ENCODE results near the gene PLEKHA7.
"Not testable (repeated sequence)": the region's sequence is repeated elsewhere in the genome, so short reads cannot be mapped to it uniquely, and the experiment has no call there.

The PLEKHA7 gene

GRCh38 chr11:16938061-16938460, 76.2 kb downstream of the PLEKHA7 start:
- DNase-seq (ENCODE audit: low spot score), result no peak

GRCh38 chr11:16936643-16937042, 77.6 kb downstream of the PLEKHA7 start:
- DNase-seq (ENCODE audit: low spot score), result no peak

GRCh38 chr11:16935518-16936302, 78.5 kb downstream of the PLEKHA7 start:
- peak; percentile 48 for DNase-seq (ENCODE audit: low spot score)

GRCh38 chr11:16933756-16934603, 80.2 kb downstream of the PLEKHA7 start:
- DNase-seq (ENCODE audit: low spot score), result no peak

GRCh38 chr11:16933291-16933690, 80.9 kb downstream of the PLEKHA7 start:
- DNase-seq (ENCODE audit: low spot score), result peak; percentile 3

GRCh38 chr11:16928044-16928443, 86.2 kb downstream of the PLEKHA7 start:
- no peak for DNase-seq (ENCODE audit: low spot score)

GRCh38 chr11:16926883-16927626, 87.2 kb downstream of the PLEKHA7 start:
- DNase-seq (ENCODE audit: low spot score), result no peak

- DNase-seq (ENCODE audit: low spot score), result no peak
Measured at GRCh38 chr11:16925561-16926065, 88.6 kb downstream of the PLEKHA7 start.

- DNase-seq (ENCODE audit: low spot score), result peak; percentile 3
Measured at GRCh38 chr11:16924826-16925560, 89.2 kb downstream of the PLEKHA7 start.

- DNase-seq (ENCODE audit: low spot score), result no peak
Measured at GRCh38 chr11:16924462-16924825, 89.8 kb downstream of the PLEKHA7 start.

GRCh38 chr11:16923987-16924386, 90.2 kb downstream of the PLEKHA7 start:
- DNase-seq (ENCODE audit: low spot score), result no peak

- DNase-seq (ENCODE audit: low spot score), result no peak
Measured at GRCh38 chr11:16921668-16922067, 92.5 kb downstream of the PLEKHA7 start.

GRCh38 chr11:16921019-16921418, 93.2 kb downstream of the PLEKHA7 start:
- DNase-seq (ENCODE audit: low spot score), result no peak

- DNase-seq (ENCODE audit: low spot score), result no peak
Measured at GRCh38 chr11:16920559-16920958, 93.7 kb downstream of the PLEKHA7 start.

- not testable (repeated sequence) for DNase-seq (ENCODE audit: low spot score)
Measured at GRCh38 chr11:16918543-16919182, 95.6 kb downstream of the PLEKHA7 start.

GRCh38 chr11:16917941-16918340, 96.3 kb downstream of the PLEKHA7 start:
- DNase-seq (ENCODE audit: low spot score), result no peak

GRCh38 chr11:16912692-16913111, 101.5 kb downstream of the PLEKHA7 start:
- DNase-seq (ENCODE audit: low spot score), result no peak

GRCh38 chr11:16911658-16912057, 102.6 kb downstream of the PLEKHA7 start:
- no peak for DNase-seq (ENCODE audit: low spot score)

- DNase-seq (ENCODE audit: low spot score), result no peak
Measured at GRCh38 chr11:16911186-16911585, 103.0 kb downstream of the PLEKHA7 start.

GRCh38 chr11:16909359-16910035, 104.7 kb downstream of the PLEKHA7 start:
- DNase-seq (ENCODE audit: low spot score), result no peak

All from cerebellar cortex (tissue), 1 donor.